Right atrium auricular region (tissue), 2 donors: ENCODE data around the gene SAP30L. TPM values are rescaled to one million over a fixed set of nuclear protein-coding genes. Genes with fewer than 3 reads are reported as not detected.

Source experiments
- DNase-seq: peaks from one replicate; pipeline ENCODE4 v3.0.0-alpha.2; 2019; ENCODE audit warnings: low spot score
- H3K27ac ChIP-seq, 2 donors: fragments of 200-600 bp; sonication (generic); 1 replicate in 1 of 2; 2 replicates in 1 of 2; pipeline ENCODE4 v1.5.1; 2016 to 2019
- H3K27me3 ChIP-seq, 2 donors: fragments of 200-600 bp; sonication (generic); one replicate each; pipeline versions ENCODE4 v1.5.1 to v1.6.0; 2017 to 2019
- H3K36me3 ChIP-seq: fragments of 200-600 bp; sonication (generic); one replicate; pipeline ENCODE4 v1.5.1; 2016
- H3K4me1 ChIP-seq, 2 donors: fragments of 200-600 bp; sonication (generic); one replicate each; pipeline versions ENCODE4 v1.5.1 to v1.6.0; 2017 to 2019
- H3K4me3 ChIP-seq, 2 donors: fragments of 200-600 bp; sonication (generic); 1 replicate in 1 of 2; 2 replicates in 1 of 2; pipeline ENCODE4 v1.5.1; 2017 to 2019; ENCODE audit warnings: mild to moderate bottlenecking in 1 of 2, moderate library complexity in 1 of 2
- H3K9me3 ChIP-seq, 2 donors: fragments of 200-600 bp; sonication (generic); one replicate each; pipeline ENCODE4 v1.5.1; 2019
- CTCF ChIP-seq, 2 donors: fragments of 200-600 bp; sonication (generic); IDR thresholded peaks; one replicate each; pipeline ENCODE4 v1.5.1; 2019; ENCODE audit warnings: antibody characterized with exemption in 2 of 2
- total RNA-seq, 2 donors: library from RNA; depleted of rRNA; stranded (reverse); fragments of >200 nt; gene quantifications; one replicate each; pipeline ENCODE4 v1.1.0, GENCODE V29; 2016

Gene SAP30L
- total RNA-seq, 2 donors from 2014 or later, result 17.1 to 18.9 TPM

DNA sequence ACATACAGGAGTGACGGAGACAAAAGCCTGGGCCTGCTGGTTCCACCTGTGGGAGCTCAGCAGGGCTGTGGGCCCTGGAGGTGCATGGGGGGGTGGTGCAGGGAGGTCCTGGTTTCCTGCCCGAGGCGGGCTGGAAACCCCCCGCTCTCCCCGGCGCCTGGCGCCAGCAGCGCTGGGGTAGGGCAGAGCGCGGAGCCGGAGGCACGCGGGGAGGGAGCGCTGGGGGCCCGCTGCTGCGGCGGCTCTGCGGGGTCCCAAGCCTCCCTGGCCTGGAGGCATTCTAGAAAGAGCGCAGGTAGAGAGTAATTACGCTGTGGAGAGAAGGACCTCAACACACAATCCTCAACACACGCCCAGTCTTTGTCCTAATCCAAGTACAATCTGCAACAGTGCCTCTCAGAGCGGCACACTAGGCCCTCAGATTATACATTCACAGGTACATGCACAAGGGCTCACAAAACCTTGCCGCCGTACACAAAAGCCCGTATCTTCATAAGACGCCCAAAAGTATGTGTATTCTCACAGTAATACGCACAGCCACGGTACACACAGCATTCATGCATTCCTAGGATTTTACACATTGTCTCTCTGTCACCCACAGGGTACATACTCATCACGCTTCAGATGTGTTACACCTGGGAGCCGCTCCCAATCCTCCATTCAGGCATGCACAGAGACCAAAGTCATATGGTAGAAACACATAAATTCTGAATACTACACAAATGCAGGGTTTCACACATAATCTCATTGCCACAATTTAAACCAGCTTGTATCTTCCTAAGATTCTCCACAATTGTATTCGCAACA is 34.4 kb downstream of the SAP30L start:
- no peak for DNase-seq
- Histone ChIP-seq H3K4me1 (peaks cover 0 to 61% of the 10 kb centered on the region in 2 donors), H3K36me3 (no peaks in the 10 kb centered on the region), H3K9me3 (no peaks in the 10 kb centered on the region), H3K27ac (no peak overlapping the region), H3K4me3 (no peak overlapping the region), H3K27me3 (peaks cover 70 to 81% of the 10 kb centered on the region in 2 donors)
- no peak for TF ChIP-seq CTCF (IDR thresholded peaks at IDR 0.05)

DNA sequence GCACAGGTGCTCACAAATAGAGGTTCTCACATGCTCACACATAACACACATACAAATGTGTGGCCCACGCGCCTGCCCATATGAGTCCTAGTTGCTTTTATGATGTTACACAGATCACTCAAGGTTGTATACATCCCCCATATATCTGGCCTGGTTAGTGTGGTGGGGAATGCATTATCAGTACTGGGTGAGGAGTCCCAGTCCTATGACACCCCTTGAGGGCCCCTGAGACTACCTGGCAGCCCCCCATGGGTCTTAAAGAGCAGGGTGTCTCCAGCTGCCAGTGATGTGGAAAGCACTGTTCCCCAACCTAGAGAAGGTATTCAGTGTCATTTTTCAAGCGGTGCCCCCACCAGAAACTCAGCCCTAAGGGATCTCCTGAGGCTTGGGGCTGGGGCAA is 35.0 kb downstream of the SAP30L start:
- H3K9me3 ChIP-seq, result no peaks in the 10 kb centered on the region
- TF ChIP-seq CTCF (IDR thresholded peaks at IDR 0.05), result no peak
- no peaks in the 10 kb centered on the region for H3K36me3 ChIP-seq
- DNase-seq, result no peak
- peaks cover 65 to 79% of the 10 kb centered on the region in 2 donors for H3K27me3 ChIP-seq
- no peak overlapping the region for H3K27ac ChIP-seq
- peaks cover 0 to 54% of the 10 kb centered on the region in 2 donors for H3K4me1 ChIP-seq
- H3K4me3 ChIP-seq, result no peak overlapping the region

- Histone ChIP-seq H3K9me3 (no peaks in the 10 kb centered on the region), H3K27me3 (peaks cover 62 to 71% of the 10 kb centered on the region in 2 donors), H3K36me3 (no peaks in the 10 kb centered on the region), H3K4me1 (peaks cover 0 to 45% of the 10 kb centered on the region in 2 donors), H3K27ac (no peak overlapping the region), H3K4me3 (no peak overlapping the region)
- DNase-seq, result no peak
- no peak for TF ChIP-seq CTCF (IDR thresholded peaks at IDR 0.05)
Observed at GRCh38 chr5:154481584-154482381, 36.0 kb downstream of the SAP30L start.

GRCh38 chr5:154482528-154483449 is 37.0 kb downstream of the SAP30L start:
- Histone ChIP-seq H3K4me1 (peaks cover 0 to 35% of the 10 kb centered on the region in 2 donors), H3K27me3 (peaks cover 60 to 69% of the 10 kb centered on the region in 2 donors), H3K27ac (no peak overlapping the region), H3K9me3 (no peaks in the 10 kb centered on the region), H3K4me3 (no peak overlapping the region), H3K36me3 (no peaks in the 10 kb centered on the region)
- TF ChIP-seq CTCF (IDR thresholded peaks at IDR 0.05), result no peak
- no peak for DNase-seq

DNA sequence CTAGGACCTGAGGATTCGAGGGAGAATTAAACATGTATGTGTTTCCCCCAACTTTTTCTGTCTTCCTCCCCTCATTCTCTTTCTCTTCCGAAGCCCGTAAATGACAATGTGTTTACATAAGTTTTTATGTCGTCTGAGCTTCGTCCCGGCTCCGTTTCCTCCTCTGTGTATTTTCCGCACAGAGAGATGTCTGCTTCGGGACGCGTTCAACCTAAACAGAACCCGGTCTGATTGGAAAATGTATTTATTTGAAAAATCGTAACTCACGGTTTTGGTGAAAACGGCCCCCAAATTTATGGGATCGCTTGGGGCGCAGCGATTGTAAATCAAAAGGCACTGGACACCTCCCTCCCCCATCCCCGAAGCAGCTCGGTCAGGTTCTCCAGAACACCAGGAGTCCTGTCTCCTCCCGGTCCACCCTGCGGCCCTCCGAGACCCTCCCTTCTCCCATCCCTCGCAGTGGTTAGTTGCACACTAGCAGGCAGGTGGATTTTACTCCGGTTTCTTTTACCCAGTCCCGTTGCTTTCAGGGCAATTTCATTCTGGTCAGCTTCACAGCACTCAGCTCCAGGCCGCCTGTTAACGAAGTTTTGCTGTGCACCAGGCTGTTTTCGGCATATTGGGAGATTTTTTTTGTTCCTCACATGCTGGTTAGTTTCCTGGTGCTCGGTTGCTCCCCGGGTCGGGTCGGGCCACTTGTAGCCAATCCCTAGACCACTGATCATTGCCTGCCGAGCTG is 38.0 kb downstream of the SAP30L start:
- Histone ChIP-seq H3K4me1 (peaks cover 0 to 25% of the 10 kb centered on the region in 2 donors), H3K9me3 (no peaks in the 10 kb centered on the region), H3K36me3 (no peaks in the 10 kb centered on the region), H3K27ac (no peak overlapping the region), H3K27me3 (peaks cover 60 to 72% of the 10 kb centered on the region in 2 donors), H3K4me3 (no peak overlapping the region)
- no peak for DNase-seq
- no peak for TF ChIP-seq CTCF (IDR thresholded peaks at IDR 0.05)
